A549 (cell line): ENCODE results near the gene SELPLG. TPM values are rescaled to one million over a fixed set of nuclear protein-coding genes. Genes with fewer than 3 reads are reported as not detected.

Experiments
- ATAC-seq, 2 experiments: fragments of 200-7000 bp in 1 of 2; fragments of >200 bp in 1 of 2; cut with Nextera tagmentation in 1 of 2; cut with Tn5 transposase in 1 of 2; 3 replicates each; pipeline versions ENCODE4 v1.8.0 to v1.9.1; 2018 to 2020; ENCODE audit warnings: mild to moderate bottlenecking in 1 of 2, moderate library complexity in 1 of 2
- CTCF ChIA-PET: fragments of 300-600 bp; sonication (Branson Sonifier 250); formaldehyde crosslinking; extraction: SDS; loops from one replicate; lab custom pipeline; 2021; ENCODE audit warnings: antibody characterized with exemption, inconsistent platforms; lab: Yijun Ruan, JAX
- POLR2A ChIA-PET: fragments of 350-600 bp; formaldehyde crosslinking; extraction: SDS; loops from one replicate; lab custom pipeline; 2021; ENCODE audit warnings: antibody characterized with exemption, inconsistent platforms; lab: Yijun Ruan, JAX
- DNase-seq, 2 experiments: peaks; one replicate each; pipeline versions ENCODE4 v3.0.0 to v3.0.0-alpha.2; 2011 to 2016; ENCODE audit warnings: low read depth in 1 of 2, low spot score in 1 of 2
- FAIRE-seq: peaks from 2 replicates; lab custom pipeline; 2011; peaks lifted over from hg19 to GRCh38; lab: Jason Lieb, UNC
- H3K27ac ChIP-seq, 2 experiments: fragments of >200 bp; sonication (Bioruptor Twin); formaldehyde crosslinking; 3 replicates each; pipeline ENCODE4 v1.5.1; 2016 to 2017
- H3K4me1 ChIP-seq: fragments of >200 bp; sonication (Bioruptor Twin); formaldehyde crosslinking; 3 replicates; pipeline ENCODE4 v1.6.1; 2016
- H3K4me2 ChIP-seq: fragments of >200 bp; sonication (Bioruptor Twin); formaldehyde crosslinking; 3 replicates; pipeline ENCODE4 v1.6.1; 2016
- H3K4me3 ChIP-seq: fragments of >200 bp; sonication (Bioruptor Twin); formaldehyde crosslinking; 3 replicates; pipeline ENCODE4 v1.5.1; 2016
- H3K9me3 ChIP-seq: fragments of >200 bp; sonication (Bioruptor Twin); formaldehyde crosslinking; 3 replicates; pipeline ENCODE4 v1.6.1; 2016
- BHLHE40 ChIP-seq: IDR thresholded peaks from 2 replicates; pipeline ENCODE4 v1.6.1; 2012; ENCODE audit warnings: low read depth, low read length, inconsistent platforms
- CBX8 ChIP-seq: fragments of 200-600 bp; sonication (generic); IDR thresholded peaks from 2 replicates; pipeline ENCODE4 v1.6.1; 2016
- E2F6 ChIP-seq: IDR thresholded peaks from 2 replicates; pipeline ENCODE4 v1.6.1; 2012; ENCODE audit warnings: low read depth, borderline replicate concordance
- EP300 ChIP-seq, 2 experiments: fragments of >200 bp; sonication (Bioruptor Twin); formaldehyde crosslinking; IDR thresholded peaks; 2 replicates in 1 of 2; 3 replicates in 1 of 2; pipeline ENCODE4 v1.6.1; 2016 to 2017
- ESRRA ChIP-seq: fragments of 150-350 bp; IDR thresholded peaks from 2 replicates; pipeline ENCODE4 v1.6.1; 2014; ENCODE audit warnings: mild to moderate bottlenecking, low read length, borderline replicate concordance
- HOXA7 ChIP-seq: fragments of 250-450 bp; sonication (Bioruptor Pico); IDR thresholded peaks from 2 replicates; pipeline ENCODE4 v1.5.0; 2020; ENCODE audit warnings: mild to moderate bottlenecking, moderate library complexity
- JUN ChIP-seq, 2 experiments: fragments of >200 bp; sonication (Bioruptor Twin); formaldehyde crosslinking; IDR thresholded peaks; 2 replicates in 1 of 2; 3 replicates in 1 of 2; pipeline ENCODE4 v1.6.1; 2016 to 2017
- NFE2L2 ChIP-seq: fragments of 150-350 bp; conservative IDR thresholded peaks from 2 replicates; pipeline ENCODE4 v1.6.1; 2014; ENCODE audit warnings: low read length
- PBX3 ChIP-seq: IDR thresholded peaks from 2 replicates; pipeline ENCODE4 v1.6.1; 2012
- RAD21 ChIP-seq, 2 experiments: fragments of >200 bp in 1 of 2; sonication (Bioruptor Twin) in 1 of 2; formaldehyde crosslinking in 1 of 2; IDR thresholded peaks in 1 of 2; conservative IDR thresholded peaks in 1 of 2; 2 replicates in 1 of 2; 3 replicates in 1 of 2; pipeline ENCODE4 v1.6.1; 2012 to 2018; ENCODE audit warnings: inconsistent platforms in 1 of 2
- REST ChIP-seq: fragments of 200-600 bp; sonication (generic); IDR thresholded peaks from 2 replicates; pipeline ENCODE4 v1.6.1; 2016; ENCODE audit warnings: antibody characterized with exemption, mild to moderate bottlenecking, moderate library complexity
- TFCP2L1 ChIP-seq: fragments of 250-450 bp; sonication (Bioruptor Pico); IDR thresholded peaks from 2 replicates; pipeline ENCODE4 v1.5.0; 2021; ENCODE audit warnings: mild to moderate bottlenecking
- ZSCAN20 ChIP-seq: fragments of 250-450 bp; sonication (Bioruptor Pico); IDR thresholded peaks from 2 replicates; pipeline ENCODE4 v1.8.0; 2022; ENCODE audit warnings: mild to moderate bottlenecking, moderate library complexity
- WGBS: methylation state at CpG from one replicate; pipeline ENCODE4 v1.1.6; 2017; ENCODE audit errors: missing lambda C conversion rate; 5-methylcytosine and 5-hydroxymethylcytosine counted together
- polyA plus RNA-seq, 4 experiments: library from polyadenylated mRNA; depleted of rRNA in 3 of 4; stranded (reverse); fragments of >200 nt; fragmentation: RNase III in 1 of 4; extraction: RNeasy Plus Mini Kit Qiagen cat#74134 plus additional on column Dnase treatment in 1 of 4; gene quantifications; 2 replicates in 3 of 4; 3 replicates in 1 of 4; pipeline ENCODE4 v1.2.3, GENCODE V29; 2011 to 2017

SELPLG gene
- polyA plus RNA-seq, 2 of the 4 experiments (the other 2 are of a cell fraction), result 0.17 to 0.67 TPM

DNA sequence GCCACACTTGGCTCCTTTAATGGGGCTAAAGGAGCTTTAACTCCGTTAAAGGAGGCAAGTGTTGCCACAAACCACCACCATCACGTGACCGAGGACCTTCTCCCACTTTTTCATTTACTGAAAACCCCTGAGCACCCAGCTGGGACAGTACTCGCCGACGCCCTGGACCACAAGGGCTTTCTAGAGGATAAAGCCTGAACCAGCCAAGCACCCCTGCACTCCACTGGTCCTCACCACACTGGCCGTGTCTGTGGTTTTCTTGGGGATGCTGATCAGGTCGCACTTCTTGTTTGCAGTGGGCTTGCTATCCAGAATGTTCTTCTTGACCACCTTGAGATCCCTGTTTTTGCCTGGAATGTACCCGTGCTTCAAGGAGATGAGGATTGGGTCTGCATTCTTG lies 14.7 kb upstream of the SELPLG start:
- POLR2A ChIA-PET, result no interaction called here
- peaks cover 42% of the 10 kb centered on the region for H3K4me1 ChIP-seq

DNA sequence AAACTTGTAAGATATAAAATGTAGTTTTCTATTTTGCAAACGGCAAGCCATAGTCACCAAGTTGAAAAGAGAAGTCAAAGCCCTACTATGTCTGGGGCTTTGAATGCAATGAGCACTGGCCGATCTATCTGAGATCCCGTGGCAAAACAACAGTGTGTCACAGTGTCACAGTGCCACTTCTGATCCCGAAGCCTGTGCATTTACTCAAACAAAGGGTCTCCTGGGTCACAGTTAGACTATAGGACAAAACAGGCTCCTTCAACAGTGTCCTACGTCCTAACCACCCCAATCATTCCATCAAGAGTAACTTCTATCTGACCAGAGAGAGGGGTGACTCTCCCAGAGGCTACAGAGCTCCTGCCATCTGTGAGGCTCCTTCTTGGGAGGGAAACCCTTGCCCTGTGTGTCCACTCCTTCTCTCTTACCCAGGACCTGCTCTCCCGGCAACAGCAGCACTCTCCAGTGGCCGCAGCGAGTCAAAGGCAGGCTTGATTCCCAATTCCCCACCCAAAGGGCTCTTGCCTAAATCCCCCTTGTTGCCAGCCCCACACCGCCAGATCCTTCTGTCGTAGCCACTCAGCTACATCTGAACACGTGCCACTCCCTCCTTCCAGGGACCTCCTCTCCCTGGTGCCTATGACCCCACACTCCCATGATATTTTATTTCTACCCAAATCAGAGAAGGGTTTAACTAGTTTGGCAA lies 14.0 kb upstream of the SELPLG start:
- H3K4me3 ChIP-seq, result no peak overlapping the region
- H3K9me3 ChIP-seq, result no peaks in the 10 kb centered on the region
- peak overlapping the region in 1 of 2 experiments; percentile 32; a peak in 2 of 6 replicates for H3K27ac ChIP-seq
- WGBS, result 90% methylated on average over 11 of the region's 11 CpGs
- CTCF ChIA-PET, result interaction anchor here (0.5 to 4.1 kb wide), 9 partner anchors 10 to 303 kb away, joined by 3 to 26 read pairs (median 5); no protein-coding TSS in a partner anchor
- ATAC-seq (peak in 1 of 2 experiments; percentile 22; a peak in 1 of 6 replicates), FAIRE-seq (no peak), DNase-seq (no peak)
- POLR2A ChIA-PET, result no interaction called here
- TF ChIP-seq CBX8 (no peak), REST (no peak), ESRRA (no peak), E2F6 (no peak), PBX3 (no peak), ZSCAN20 (no peak), EP300 (IDR thresholded peaks at IDR 0.05) (no peak)
- no peak overlapping the region for H3K4me2 ChIP-seq
- H3K4me1 ChIP-seq, result peaks cover 42% of the 10 kb centered on the region

More for the DNA sequence above, 14.7 kb upstream of the SELPLG start:
- TF ChIP-seq JUN (IDR thresholded peaks at IDR 0.05) (no peak), RAD21 (conservative IDR thresholded peaks at IDR 0.05 in 1 of 2, IDR thresholded peaks at IDR 0.05 in 1 of 2) (no peak), BHLHE40 (peak; percentile 11; the same call in 1 of the 2 replicates), TFCP2L1 (CRISPR knock-in tag) (no peak), EP300 (IDR thresholded peaks at IDR 0.05) (no peak), ZSCAN20 (no peak)
- Histone ChIP-seq H3K4me2 (no peak overlapping the region), H3K27ac (peak overlapping the region in 1 of 2 experiments; percentile 32; a peak in 2 of 6 replicates), H3K9me3 (no peaks in the 10 kb centered on the region), H3K4me3 (no peak overlapping the region)
- ATAC-seq (no peak), FAIRE-seq (no peak), DNase-seq (no peak)
- CTCF ChIA-PET, result interaction anchor here (0.5 to 4.1 kb wide), 2 partner anchors 15 to 52 kb away, joined by 4 to 26 read pairs; no protein-coding TSS in a partner anchor
- 95% methylated on average over 9 of the region's 9 CpGs for WGBS

DNA sequence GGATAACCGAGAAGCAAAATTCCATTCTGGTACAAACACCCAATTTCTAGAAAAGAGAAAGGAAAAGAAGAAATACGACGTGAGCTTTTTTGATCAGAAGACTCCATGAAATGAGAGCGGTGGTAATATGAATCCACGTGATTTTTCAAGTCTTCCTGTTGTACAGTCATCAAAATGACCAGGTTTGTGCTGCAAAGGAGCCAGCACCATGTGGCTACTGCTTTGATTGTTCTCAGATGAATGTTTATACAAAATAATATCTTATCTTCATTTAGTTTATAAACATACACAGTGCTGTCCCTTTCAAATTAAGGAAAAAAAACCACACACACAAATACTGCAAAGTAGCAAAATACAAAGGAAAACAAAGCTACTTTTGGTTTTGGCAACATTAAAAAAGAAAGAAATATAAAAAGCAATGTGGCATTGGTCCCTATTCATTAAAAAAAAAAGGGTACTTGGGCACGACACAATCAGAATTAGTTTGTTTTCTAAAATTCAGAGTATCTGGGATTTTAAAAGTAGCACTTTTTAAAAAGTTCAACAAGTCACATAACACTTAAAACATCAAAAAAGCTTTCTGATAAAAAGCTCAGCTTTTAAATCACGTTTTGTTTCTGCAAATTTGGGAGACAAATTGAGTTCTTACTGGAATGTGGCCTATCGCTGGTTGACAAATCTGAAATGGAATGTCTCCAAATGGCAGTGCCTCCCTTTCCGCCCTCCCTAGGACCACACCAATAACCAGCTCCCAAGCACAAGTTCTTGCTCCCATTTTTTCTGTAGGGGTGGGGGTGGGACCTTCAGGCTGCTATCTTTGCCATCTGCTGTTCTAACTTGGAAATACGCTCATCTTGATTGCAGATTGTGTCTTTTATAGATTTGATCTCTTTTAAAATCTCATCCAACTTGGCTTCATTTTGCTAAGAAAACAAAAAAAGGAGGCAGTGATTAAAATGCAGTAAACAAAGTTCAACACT lies 13.2 kb upstream of the SELPLG start:
- H3K4me1 ChIP-seq, result peaks cover 42% of the 10 kb centered on the region
- POLR2A ChIA-PET, result no interaction called here
- no peak overlapping the region for H3K4me3 ChIP-seq
- WGBS, result 92% methylated on average over 10 of the region's 10 CpGs
- ATAC-seq, result 0 out of 6 replicates have a peak, but pooled peaks of 1 of the 2 experiments have one; percentile 23
- TF ChIP-seq NFE2L2, result no peak
- 0 out of 2 replicates have a peak, but pooled peaks have one; percentile 17 for TF ChIP-seq HOXA7 (CRISPR knock-in tag)
- TF ChIP-seq, all 56 proteins: peak for 1
- Histone ChIP-seq H3K9me3 (no peaks in the 10 kb centered on the region), H3K4me2 (no peak overlapping the region), H3K27ac (no peak overlapping the region)
- FAIRE-seq, result no peak
- CTCF ChIA-PET, result interaction anchor here (0.7 to 3.5 kb wide), 9 partner anchors 10 to 304 kb away, joined by 3 to 16 read pairs (median 5); no protein-coding TSS in a partner anchor
- no peak for DNase-seq
